NCI-H128 (cell line): Measurements from ENCODE around the gene RBMX2.
"Not testable (repeated sequence)": the region's sequence is repeated elsewhere in the genome, so short reads cannot be mapped to it uniquely, and the experiment has no call there.

Experiments used
- DNase-seq: peaks from one replicate; lab custom pipeline; 2025; ENCODE audit not compliant: unreplicated experiment; lab: John Stamatoyannopoulos, UW

The RBMX2 gene

GRCh38 chrX:130401415-130402207 lies at the start of gene RBMX2:
Gene RBMX2 (plus strand): TSS chrX:130401987. CDS start chrX:130402033, 46 bp downstream.
- DNase-seq, result peak; percentile 52

GRCh38 chrX:130352050-130352449 lies 49.7 kb upstream of the RBMX2 start:
- not testable (repeated sequence) for DNase-seq

- no peak for DNase-seq
Measured at GRCh38 chrX:130376077-130376476, 25.7 kb upstream of the RBMX2 start.

- DNase-seq, result no peak
Measured at GRCh38 chrX:130378024-130378669, 23.6 kb upstream of the RBMX2 start.

GRCh38 chrX:130385520-130385919 lies 16.3 kb upstream of the RBMX2 start, which contains the start of gene GPR119:
Gene GPR119 (minus strand): TSS chrX:130385674. CDS start chrX:130385447, 227 bp downstream.
- DNase-seq, result no peak

GRCh38 chrX:130386408-130386808 lies 15.4 kb upstream of the RBMX2 start:
- no peak for DNase-seq

- DNase-seq, result peak; percentile 12
Measured at GRCh38 chrX:130393451-130394074, 8.2 kb upstream of the RBMX2 start.

- DNase-seq, result no peak
Measured at GRCh38 chrX:130395341-130395740, 6.4 kb upstream of the RBMX2 start.

- DNase-seq, result no peak
Measured at GRCh38 chrX:130402208-130402684, 459 bp downstream of the RBMX2 start.

GRCh38 chrX:130413415-130413814 lies 11.6 kb downstream of the RBMX2 start:
- no peak for DNase-seq

GRCh38 chrX:130414800-130415199 lies 13.0 kb downstream of the RBMX2 start:
- DNase-seq, result no peak

- no peak for DNase-seq
Measured at GRCh38 chrX:130415201-130415600, 13.4 kb downstream of the RBMX2 start.

GRCh38 chrX:130416785-130417184 lies 15.0 kb downstream of the RBMX2 start:
- no peak for DNase-seq

- no peak for DNase-seq
Measured at GRCh38 chrX:130418066-130418465, 16.3 kb downstream of the RBMX2 start.

GRCh38 chrX:130418740-130419139 lies 17.0 kb downstream of the RBMX2 start:
- DNase-seq, result no peak

- DNase-seq, result no peak
Measured at GRCh38 chrX:130419263-130419662, 17.5 kb downstream of the RBMX2 start.

- DNase-seq, result no peak
Measured at GRCh38 chrX:130426531-130426930, 24.7 kb downstream of the RBMX2 start.

- DNase-seq, result not testable (repeated sequence)
Measured at GRCh38 chrX:130429236-130429635, 27.4 kb downstream of the RBMX2 start.

GRCh38 chrX:130435937-130436336 lies 34.1 kb downstream of the RBMX2 start:
- no peak for DNase-seq

- not testable (repeated sequence) for DNase-seq
Measured at GRCh38 chrX:130437996-130438395, 36.2 kb downstream of the RBMX2 start.

GRCh38 chrX:130443875-130444274 lies 42.1 kb downstream of the RBMX2 start:
- DNase-seq, result no peak
